Left colon (tissue), 2 donors: ENCODE measurements around the gene G3BP1. TPM values are rescaled to one million over a fixed set of nuclear protein-coding genes. Genes with fewer than 3 reads are reported as not detected.
A peak's percentile ranks its signal among the peaks of the same experiment; 100 is the strongest.
"Not testable (repeated sequence)": the region's sequence is repeated elsewhere in the genome, so short reads cannot be mapped to it uniquely, and the experiment has no call there.

Experiments used
- ATAC-seq: fragments of 200-7000 bp; cut with Tn5 transposase; one replicate; pipeline ENCODE4 v1.9.1; 2020; ENCODE audit warnings: mild to moderate bottlenecking, moderate library complexity
- DNase-seq, 2 donors: peaks; one replicate each; pipeline ENCODE4 v3.0.0-alpha.2; 2020
- intact Hi-C, 2 donors: fragments of 100-400 bp; cut with DNase I in 1 of 2; cut with micrococcal nuclease in 1 of 2; formaldehyde crosslinking; loops; one replicate each; pipeline versions ENCODE4 v1.11.2 to v1.14.0; 2022; cut with DNase I, micrococcal nuclease
- total RNA-seq, 2 donors: library from RNA; stranded (reverse); fragmentation: NEBNext Ultra II Directional; extraction: Animal tissue kit (Norgen Biotek cat#: 25700); gene quantifications; one replicate each; pipeline ENCODE4 v1.2.1, GENCODE V29; 2021
- donor health status: DM: no; HTN: no; CAD: no.
- donor health status: DM: yes; HTN: yes; CAD: no.

G3BP1 gene
- total RNA-seq, 2 donors from 2014 or later = 116 to 141 TPM

DNA sequence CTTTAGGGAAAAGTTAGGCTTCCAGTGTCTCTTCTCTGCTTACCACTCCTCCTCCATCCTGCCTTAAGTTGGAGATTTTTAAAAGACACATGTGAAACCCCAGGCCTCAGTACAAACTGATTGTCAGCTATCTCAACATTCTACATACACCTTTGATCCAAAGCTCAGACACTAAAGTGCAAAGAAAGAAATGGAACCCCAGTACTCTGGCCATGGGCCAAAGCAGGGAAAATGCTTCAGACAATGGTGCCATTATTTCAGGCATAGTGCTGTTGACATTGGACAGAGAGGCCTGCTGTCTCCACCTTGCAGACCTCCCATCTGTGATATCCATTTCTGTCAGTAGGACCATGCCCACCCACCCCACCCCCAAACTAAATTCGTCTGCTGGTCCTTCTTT lies 49.1 kb downstream of the G3BP1 start:
- intact Hi-C loops = loop anchor here (10.0 kb wide), 2 partner anchors 324 to 684 kb away; no protein-coding TSS in a partner anchor
- peak in 1 of 2 donors; percentile 22 for DNase-seq
- peak; percentile 61 for ATAC-seq

DNA sequence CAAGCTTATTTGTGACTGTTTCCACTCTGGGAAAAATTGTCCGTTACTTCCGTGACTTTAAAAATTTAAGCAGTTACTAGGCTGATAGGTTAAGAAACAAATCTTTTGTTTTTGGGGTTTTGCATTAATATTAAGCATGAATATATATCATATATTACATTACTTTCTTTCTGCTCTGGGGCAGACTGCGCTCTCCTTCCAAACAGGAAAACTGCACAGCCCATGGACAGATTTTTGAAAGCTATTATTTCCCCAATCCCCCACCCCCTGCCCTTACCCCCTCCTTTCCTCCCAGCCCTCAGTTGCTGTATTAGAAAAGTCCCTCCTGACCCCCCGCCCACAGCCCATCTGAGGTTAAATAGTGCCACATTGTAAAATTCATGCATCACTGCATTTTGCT lies 50.4 kb downstream of the G3BP1 start:
- no peak for ATAC-seq
- intact Hi-C loops = loop anchor here (10.0 kb wide), 2 partner anchors 323 to 683 kb away; no protein-coding TSS in a partner anchor
- DNase-seq = no peak

DNA sequence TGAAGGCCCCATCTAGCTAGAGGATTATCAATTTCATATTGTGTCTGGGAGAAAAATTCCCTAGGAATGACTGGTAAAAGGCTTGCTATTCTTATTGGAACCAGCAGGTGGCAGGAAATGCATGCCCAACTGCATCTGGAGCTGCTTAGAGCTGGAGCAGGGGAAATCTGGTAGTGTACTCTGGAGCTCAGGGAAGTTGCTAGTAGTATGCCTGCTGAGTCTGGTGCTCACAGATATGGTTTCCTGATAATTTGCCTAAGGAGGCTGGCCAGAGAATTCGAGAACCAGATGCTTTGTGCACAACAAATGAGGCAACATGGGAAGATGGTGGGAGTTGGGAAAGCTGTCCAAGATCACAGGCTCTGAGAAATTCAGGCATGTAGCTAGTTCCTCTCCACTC lies 53.7 kb downstream of the G3BP1 start:
- ATAC-seq (peak; percentile 88), DNase-seq (peak; percentile 28 to 44)
- intact Hi-C loops = loop anchor here (5.0 to 10.0 kb wide), 3 partner anchors 317 to 679 kb away; no protein-coding TSS in a partner anchor

DNA sequence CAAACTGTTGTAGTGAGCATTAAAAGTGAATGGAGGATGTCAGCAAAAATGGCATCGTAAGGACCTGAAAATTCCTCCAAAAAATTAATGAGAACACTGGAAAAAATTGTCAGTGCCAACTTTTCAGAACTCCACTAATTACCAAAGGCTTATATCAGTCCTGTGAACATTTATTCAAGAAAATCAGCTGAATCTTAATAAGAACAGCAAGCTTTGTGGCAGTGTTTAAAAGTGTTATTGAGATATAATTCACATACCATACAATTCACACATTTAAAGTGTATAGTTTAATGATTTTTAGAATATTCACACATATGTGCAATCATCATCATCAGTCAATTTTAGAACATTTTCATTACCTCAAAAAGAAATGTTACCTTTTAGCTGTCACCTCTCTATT lies 57.6 kb downstream of the G3BP1 start:
- intact Hi-C loops = loop anchor here (5.0 to 10.0 kb wide), 3 partner anchors 313 to 675 kb away; no protein-coding TSS in a partner anchor
- no peak for ATAC-seq
- DNase-seq = no peak

DNA sequence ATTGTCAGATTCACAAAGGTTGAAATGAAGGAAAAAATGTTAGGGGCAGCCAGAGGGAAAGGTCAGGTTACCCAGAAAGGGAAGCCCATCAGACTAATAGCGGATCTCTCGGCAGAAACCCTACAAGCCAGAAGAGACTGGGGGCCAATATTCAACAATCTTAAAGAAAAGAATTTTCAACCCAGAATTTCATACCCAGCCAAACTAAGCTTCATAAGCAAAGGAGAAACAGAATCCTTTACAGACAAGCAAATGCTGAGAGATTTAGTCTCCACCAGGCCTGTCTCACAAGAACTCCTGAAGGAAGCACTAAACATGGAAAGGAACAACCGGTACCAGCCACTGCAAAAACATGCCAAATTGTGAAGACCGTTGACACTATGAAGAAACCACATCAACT lies 61.1 kb downstream of the G3BP1 start:
- DNase-seq, intact Hi-C loops, ATAC-seq: not testable (repeated sequence)

DNA sequence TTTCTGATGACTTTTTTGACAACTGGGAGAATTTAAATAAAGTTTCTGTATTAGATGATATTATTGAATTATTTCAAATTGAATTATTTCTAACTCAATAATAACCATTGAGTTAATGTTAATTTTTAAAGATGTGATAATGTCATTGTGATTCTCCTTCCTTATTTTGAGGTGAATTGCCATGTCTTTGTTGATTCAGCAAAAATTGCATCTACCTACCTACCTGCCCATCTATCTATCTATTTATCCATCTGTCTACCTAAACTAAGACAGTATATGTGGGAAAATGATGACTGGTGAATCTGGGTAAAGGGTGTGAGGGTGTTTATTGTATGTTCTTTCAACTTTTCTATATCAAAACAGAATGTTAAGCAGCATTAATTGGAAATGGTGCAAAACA lies 75.0 kb downstream of the G3BP1 start:
- ATAC-seq = no peak

DNA sequence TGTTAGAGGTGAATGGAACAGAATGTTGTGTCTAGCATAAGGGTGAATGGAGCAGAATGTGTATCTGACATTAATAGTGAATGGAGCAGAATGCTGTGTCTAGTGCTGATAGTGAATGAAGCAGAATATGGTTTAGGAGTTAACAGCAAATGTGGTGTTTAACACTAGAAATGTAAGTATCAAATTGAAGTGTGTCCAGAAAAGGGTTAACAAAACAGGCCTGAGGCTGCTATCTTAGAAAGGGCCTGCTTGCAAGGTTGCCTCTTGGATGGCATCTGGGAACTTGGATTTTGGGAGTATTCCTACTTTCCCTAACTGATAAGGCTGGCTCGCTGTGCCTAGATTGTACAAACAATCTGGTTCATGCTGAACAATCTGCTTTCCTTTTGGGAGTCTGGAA lies 76.1 kb downstream of the G3BP1 start:
- intact Hi-C loops = no loop called here
- DNase-seq (no peak), ATAC-seq (no peak)

More for the DNA sequence above, 75.0 kb downstream of the G3BP1 start:
- intact Hi-C loops = no loop called here
- no peak for DNase-seq

DNA sequence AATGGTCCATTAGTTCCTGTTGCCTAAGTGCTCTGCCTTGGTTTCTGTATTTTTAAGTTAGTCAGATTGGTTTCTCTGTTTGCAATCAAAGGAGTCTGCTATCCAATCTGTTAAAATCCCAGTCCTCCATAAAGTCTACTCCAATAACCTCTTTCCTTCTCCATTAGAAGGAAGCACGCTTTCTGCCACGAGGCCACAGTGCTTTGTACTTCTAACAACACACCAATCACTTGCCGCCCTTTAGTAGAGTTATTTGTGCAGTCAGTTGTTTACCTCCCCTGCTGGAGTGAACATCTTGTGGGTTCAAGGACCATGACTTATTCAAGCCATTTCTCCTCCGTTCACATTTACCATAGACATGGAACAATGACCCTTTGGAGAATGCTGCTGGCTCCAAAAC lies 83.9 kb downstream of the G3BP1 start:
- intact Hi-C loops = no loop called here
- no peak for DNase-seq
- no peak for ATAC-seq

DNA sequence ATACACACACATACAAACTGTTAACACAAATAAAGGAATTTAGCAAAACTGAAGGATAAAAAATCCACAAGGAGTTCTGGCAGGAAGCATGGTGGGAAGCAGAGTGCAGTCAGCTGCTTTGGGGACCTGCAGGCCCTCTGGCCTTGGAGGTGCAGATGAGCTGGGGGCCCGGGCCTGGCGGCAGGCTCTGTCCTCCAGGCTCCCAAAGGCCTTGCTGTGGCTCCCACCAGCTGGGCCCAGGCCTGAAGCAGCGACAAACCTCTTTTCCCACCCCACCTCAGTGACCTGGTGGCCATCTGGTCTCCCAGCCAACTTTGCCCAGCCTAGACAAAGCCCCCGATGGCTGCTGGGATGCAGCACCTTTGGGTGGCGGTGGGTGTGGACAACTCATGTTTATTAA lies 85.1 kb downstream of the G3BP1 start:
- intact Hi-C loops = no loop called here
- DNase-seq (no peak), ATAC-seq (no peak)

DNA sequence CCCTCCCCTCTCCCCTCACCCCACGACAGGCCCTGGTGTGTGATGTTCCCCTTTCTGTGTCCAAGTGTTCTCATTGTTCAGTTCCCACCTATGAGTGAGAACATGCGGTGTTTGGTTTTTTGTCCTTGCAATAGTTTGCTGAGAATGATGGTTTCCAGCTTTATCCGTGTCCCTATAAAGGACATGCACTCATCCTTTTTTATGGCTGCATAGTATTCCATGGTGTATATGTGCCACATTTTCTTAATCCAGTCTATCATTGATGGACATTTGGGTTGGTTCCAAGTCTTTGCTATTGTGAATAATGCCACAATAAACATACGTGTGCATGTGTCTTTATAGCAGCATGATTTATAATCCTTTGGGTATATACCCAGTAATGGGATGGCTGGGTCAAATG lies 89.1 kb downstream of the G3BP1 start:
- DNase-seq, intact Hi-C loops, ATAC-seq: not testable (repeated sequence)

Other genes starting within 250 kb of the G3BP1 start
- gene FAT2, start 180.6 kb upstream of the G3BP1 start, total RNA-seq = not detected
- gene SPARC, start 85.0 kb upstream of the G3BP1 start, total RNA-seq = 100 to 1,000 TPM in 1 of 2 donors, 10 to 100 TPM in 1; 91.3 to 178 TPM
- gene ATOX1, start 13.3 kb upstream of the G3BP1 start, total RNA-seq = 10 to 100 TPM; 48.7 to 49.2 TPM
- gene GLRA1, start 152.9 kb downstream of the G3BP1 start, total RNA-seq = not detected